COR-L47 (cell line): Measurements from ENCODE around the gene TMEM38A.
A peak's percentile ranks its signal among the peaks of the same experiment; 100 is the strongest.

Source experiments
- DNase-seq: peaks from one replicate; lab custom pipeline; 2025; lab: John Stamatoyannopoulos, UW

Gene TMEM38A

GRCh38 chr19:16660763-16661479 lies at the start of gene TMEM38A:
TSS of gene TMEM38A (plus strand) at chr19:16661139. CDS start at chr19:16661218, 79 bp downstream.
- no peak for DNase-seq

DNA sequence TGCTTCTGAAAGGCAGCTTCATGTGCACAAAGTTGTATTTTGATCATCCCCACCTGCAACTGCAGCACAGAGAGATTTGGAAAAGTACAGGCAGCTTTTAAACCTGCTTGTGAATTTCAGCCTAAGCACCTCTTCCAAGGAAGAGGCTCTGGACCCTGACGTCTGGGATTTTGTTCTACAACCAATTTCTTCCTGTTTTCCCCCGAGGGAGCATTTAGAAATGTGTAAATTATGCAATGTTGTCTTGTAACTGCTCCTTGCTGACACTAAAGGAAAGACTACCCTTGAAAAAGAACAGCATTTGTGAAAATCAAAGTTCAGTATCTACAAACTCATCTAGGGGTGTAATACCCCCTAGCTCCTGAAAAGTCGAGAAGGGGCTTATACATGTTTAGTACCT lies 48.3 kb upstream of the TMEM38A start:
- no peak for DNase-seq

DNA sequence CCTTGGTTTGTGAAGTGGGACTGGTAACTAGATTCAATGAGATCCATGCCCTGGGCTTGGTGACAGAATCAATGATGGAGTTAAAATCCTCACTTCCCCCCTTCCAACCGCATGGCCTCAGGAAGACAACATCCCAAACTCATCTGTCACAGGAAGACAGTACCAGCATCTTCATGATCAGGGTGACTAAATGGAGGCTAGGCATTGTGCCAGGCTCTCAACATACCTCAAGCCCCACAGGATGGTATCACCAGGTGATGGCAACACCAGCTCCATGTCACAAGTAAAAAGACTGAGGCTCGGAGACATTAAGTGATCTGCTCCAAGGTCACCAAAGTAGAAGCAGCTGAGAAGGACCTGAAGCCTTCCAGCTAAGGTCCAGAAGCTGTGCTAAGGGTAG lies 47.1 kb upstream of the TMEM38A start:
- DNase-seq, result no peak

- no peak for DNase-seq
These were observed 46.0 kb upstream of the TMEM38A start for GRCh38 chr19:16614941-16615340.

DNA sequence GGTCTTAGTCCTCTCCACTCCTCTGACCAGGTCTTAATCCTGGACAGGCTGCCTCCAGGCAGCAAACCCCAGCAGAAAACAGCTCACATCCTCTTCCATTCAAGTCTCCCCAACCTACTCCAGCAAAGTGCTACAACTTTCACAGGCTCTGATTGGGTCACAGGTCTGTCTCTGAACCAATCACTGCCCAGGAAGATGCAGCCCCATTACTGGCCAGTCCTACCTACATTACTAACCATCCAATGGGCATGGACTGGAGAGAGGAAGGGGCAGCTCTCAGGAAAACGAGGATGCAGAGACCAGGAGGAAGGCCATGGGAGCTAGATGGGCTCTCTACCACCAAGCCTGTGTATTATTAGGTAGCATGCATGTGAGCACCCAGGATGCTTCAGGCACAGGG lies 45.1 kb upstream of the TMEM38A start:
- no peak for DNase-seq

DNA sequence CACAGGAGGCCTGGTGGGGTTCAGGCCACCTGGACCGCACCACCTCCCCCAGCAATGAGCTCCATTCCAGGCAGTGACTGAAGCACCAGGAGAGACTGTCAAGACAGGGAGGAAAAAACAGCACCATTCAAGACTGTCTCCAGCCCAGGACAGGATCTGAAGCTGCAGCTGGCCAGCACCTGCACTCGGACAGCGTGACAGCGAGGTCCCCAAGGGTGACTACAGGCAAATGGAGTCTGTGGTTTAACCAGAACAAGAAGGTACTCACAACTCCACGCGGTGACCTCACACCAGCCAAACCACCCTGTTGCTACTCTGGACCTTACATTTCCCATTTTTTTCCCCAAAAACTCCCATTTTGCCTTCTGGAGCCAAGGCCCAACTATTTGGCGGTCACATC lies 42.7 kb upstream of the TMEM38A start:
- DNase-seq, result no peak

DNA sequence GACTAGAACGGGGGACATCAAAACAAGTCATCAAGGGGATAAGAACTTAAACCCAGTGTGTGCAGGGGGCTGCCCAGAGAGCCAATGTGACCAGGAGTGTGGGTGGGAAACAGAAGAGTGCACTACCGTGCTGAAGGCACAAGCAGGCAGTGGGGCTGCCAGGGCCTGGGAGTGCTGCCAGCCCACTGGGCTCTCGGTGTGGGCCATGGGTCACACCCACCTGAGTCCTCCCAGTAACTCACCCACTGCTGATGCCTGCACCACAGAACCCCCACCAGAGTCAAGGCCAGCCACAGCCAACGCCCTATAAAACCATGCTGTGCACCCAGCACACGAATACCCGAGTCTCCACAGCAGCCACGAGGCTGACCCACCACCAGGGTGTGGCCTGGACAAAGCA lies 41.5 kb upstream of the TMEM38A start:
- no peak for DNase-seq

DNA sequence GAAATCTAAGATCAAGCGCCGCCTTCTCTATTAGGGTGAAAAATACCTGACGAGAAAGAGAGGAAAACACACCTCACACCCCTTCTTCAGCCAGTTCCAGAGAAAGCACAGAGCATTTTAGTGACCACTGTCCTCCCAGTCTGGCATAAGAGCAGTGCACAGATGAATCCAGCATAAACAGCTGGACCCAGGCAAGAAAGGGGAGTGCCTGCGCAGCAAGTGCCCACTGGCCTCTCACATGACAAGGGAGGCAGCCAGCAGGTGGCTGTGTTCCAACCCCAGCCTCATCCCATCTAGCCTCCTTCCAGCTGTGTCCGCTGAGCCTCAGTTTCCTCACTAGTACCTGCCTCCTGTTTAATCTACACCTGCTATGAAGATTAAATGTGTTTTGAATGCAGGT lies 40.9 kb upstream of the TMEM38A start:
- no peak for DNase-seq

GRCh38 chr19:16620584-16620983 lies 40.4 kb upstream of the TMEM38A start:
- no peak for DNase-seq

GRCh38 chr19:16621165-16621800 lies 39.7 kb upstream of the TMEM38A start:
- DNase-seq, result no peak

- DNase-seq, result no peak
These were observed 37.9 kb upstream of the TMEM38A start for GRCh38 chr19:16623066-16623465.

DNA sequence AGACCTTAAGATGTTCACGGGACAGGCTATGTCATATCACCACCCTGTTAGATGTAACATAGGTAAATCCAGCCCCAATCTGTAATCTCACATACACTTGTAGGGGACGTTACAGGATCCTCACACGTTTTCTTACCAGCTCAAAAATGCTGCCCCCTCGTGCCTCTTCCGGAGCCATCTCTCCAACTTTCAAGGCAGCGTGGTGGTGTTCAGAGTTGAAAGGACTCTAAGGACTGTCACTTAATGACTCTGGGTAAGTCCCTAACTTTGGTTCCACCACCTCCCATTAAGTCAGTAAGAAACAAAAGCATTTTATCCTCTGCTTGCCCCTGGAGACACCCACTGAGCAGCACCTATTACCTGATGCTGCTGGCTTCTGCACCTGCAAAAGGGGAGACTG lies 37.4 kb upstream of the TMEM38A start:
- DNase-seq, result no peak

DNA sequence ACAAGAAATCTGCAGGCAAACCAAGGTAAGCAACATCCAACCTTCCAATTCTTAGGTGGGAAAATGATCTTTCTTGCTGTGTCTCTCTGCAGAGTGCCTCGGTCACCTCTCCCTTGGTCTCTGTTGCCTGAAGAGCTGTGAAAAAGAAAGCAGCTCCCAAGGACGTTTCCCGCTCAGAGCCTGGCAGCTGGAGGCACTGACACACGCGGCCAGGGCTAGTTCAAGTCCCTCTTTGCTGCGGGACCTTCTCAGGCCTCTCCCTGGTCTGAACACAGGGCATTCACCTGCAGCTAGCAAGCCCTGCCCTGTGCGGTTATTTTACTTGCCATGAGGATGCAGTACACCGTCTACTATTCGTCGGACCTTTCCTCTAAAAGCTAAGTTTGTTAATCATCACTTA lies 36.7 kb upstream of the TMEM38A start:
- no peak for DNase-seq

- no peak for DNase-seq
These were observed 35.6 kb upstream of the TMEM38A start for GRCh38 chr19:16625163-16625958.

DNA sequence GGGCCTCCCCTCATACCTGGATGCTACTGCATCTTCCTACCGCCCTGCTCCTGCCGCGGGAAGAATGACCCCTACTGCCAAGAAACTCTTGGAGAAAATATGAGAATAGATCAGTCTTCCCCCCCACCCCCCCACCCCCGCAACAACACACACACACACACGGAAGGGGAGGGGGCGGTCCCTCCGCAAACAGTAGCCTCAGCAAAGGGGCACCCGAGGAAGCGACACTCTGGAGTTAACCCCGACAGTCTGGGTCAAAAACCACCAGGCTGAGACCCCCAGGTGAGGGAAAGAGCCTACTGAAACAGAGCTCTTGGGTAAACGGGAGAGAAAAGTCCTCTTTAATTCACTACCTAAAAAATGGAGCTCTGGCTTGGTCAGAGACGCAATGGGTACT lies 34.1 kb upstream of the TMEM38A start:
- DNase-seq, result no peak

DNA sequence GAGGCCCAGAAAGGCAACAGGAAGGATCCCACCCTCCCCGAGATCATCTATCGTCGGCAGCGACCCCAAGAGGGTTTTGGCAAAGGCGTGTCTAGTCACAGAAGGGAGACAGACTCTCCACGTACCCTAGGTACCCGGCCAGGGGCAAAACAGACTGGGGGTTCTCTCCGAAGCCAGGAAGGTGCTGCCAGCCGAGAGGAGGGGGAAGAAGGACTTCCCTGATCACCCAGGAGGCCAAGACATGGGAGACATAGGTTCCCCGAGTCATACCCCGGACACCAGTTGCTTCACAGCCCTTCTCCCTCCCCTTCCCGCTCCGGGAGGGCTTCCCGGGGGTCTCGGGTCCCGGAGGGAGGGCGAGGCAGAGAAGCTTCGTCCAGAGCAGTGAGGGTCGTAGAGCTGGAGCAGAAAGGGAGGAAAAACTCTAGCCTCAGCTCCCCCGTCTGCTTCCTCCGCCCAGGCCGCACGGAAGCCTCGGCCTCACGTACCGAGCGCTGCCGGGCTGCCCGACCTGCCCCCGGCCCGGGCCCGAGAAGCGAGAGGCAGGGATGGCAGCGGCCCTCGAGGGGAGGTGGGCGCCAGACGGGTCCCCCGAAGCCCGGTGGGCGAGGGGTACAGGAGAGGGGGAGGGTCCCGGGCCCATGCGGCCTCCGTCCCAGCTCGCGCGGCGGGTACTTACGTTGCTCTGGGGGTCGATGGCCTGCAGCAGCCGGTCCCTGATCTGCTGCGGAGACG lies 33.6 kb upstream of the TMEM38A start:
- DNase-seq, result no peak

- no peak for DNase-seq
These were observed 33.1 kb upstream of the TMEM38A start for GRCh38 chr19:16627928-16628182.

DNA sequence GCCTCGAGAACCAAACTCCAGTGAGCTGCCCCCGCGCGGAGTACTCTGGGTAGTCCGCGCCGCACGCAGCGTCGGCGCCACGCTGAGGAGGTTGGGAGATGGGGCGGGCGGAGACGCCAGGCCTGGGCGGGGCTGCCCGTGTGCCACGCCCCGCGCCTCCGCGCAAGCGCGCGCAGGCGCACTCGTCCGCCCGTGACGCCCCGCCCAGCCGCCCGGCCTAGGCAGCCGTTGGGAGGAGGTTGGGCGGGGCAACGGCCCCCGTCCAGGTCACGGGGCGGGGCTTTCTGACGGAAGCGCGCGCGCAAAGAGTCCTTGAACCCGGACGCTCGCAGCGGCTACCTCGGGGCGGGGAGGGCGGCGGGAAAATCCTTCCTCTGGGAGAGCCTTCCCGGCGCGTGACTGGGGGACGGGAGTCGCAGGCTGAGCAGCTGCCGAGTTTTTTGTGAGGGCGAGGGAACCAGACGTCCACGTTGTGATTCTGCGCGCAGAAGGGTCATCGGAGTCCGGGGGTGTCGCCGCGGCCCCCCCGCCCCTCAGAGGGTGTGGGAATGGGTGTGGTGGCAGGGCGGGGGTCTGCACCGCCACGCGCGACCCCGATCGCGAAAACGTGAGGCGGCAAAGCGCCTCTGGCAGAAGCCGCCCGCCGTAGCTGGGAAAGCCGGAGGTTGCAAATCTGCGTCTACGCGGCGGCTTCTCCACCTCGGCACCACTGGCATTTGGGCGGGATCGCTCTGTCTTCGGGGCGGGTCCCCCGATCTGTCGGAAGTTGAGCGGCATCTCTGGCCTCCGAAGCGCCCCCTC lies 32.6 kb upstream of the TMEM38A start, which contains the start of gene MED26:
TSS of gene MED26 (minus strand) at position 22 of the 801 bp plus-strand sequence. CDS start 261 bp downstream, outside the sequence.
- peak; percentile 97 for DNase-seq

- DNase-seq, result no peak
These were observed 31.8 kb upstream of the TMEM38A start for GRCh38 chr19:16628984-16629691.

- no peak for DNase-seq
These were observed 29.5 kb upstream of the TMEM38A start for GRCh38 chr19:16631465-16631864.

- no peak for DNase-seq
These were observed 23.4 kb upstream of the TMEM38A start for GRCh38 chr19:16637535-16637934.
